Upper lobe of left lung (tissue), 4 donors: ENCODE results near the gene RAB11FIP2.

Experiments
- POLR2A ChIP-seq, 4 donors: fragments of 450-650 bp; IDR thresholded peaks; one replicate each; pipeline ENCODE4 v1.5.1; 2016 to 2017; ENCODE audit warnings: antibody characterized with exemption in 4 of 4, mild to moderate bottlenecking in 2 of 4
- TF ChIP-seq, protein P1 (sequence below), 6 experiments: fragments of 450-650 bp in 4 of 6; fragments of 200-600 bp in 2 of 6; sonication (generic) in 2 of 6; IDR thresholded peaks; one replicate each; pipeline ENCODE4 v1.5.1; 2016 to 2019; ENCODE audit warnings: antibody characterized with exemption in 6 of 6

DNA sequence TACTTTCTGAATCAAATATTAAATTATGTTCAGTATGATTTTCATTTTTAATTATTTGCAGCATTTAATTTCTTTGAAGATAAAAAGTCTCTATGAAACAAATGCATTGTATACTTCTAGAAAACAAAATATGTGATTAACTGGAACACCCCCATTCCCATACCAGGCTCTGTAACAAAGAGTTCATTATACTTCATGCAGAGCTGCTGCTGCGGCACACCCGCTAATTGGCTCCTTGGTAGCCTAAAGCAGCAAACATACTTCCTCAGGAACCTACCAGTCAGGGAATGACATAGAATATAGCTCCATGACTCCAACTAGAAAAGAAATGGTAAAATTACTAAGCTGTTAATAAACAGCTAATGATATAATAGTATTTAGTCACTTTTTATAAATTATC lies 19.3 kb downstream of the RAB11FIP2 start:
- TF ChIP-seq, protein P1, sequence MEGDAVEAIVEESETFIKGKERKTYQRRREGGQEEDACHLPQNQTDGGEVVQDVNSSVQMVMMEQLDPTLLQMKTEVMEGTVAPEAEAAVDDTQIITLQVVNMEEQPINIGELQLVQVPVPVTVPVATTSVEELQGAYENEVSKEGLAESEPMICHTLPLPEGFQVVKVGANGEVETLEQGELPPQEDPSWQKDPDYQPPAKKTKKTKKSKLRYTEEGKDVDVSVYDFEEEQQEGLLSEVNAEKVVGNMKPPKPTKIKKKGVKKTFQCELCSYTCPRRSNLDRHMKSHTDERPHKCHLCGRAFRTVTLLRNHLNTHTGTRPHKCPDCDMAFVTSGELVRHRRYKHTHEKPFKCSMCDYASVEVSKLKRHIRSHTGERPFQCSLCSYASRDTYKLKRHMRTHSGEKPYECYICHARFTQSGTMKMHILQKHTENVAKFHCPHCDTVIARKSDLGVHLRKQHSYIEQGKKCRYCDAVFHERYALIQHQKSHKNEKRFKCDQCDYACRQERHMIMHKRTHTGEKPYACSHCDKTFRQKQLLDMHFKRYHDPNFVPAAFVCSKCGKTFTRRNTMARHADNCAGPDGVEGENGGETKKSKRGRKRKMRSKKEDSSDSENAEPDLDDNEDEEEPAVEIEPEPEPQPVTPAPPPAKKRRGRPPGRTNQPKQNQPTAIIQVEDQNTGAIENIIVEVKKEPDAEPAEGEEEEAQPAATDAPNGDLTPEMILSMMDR (IDR thresholded peaks at IDR 0.05) = no peak
- TF ChIP-seq POLR2A (IDR thresholded peaks at IDR 0.05) = no peak
